RPMI7951 (cell line): ENCODE results near the gene PLCB4. TPM values are rescaled to one million over a fixed set of nuclear protein-coding genes. Genes with fewer than 3 reads are reported as not detected.
"Not testable (repeated sequence)": the region's sequence is repeated elsewhere in the genome, so short reads cannot be mapped to it uniquely, and the experiment has no call there.

Source experiments
- DNase-seq: peaks from one replicate; pipeline ENCODE4 v3.0.0-alpha.2; 2012; ENCODE audit warnings: low read depth
- total RNA-seq: library from RNA; depleted of rRNA; stranded (reverse); fragments of >200 nt; shearing (Covaris generic); gene quantifications from 2 replicates; pipeline ENCODE4 v1.2.3, GENCODE V29; 2014; rRNA removed

PLCB4 gene
- 5.3 and 5.4 TPM in 2 replicates for total RNA-seq

DNA sequence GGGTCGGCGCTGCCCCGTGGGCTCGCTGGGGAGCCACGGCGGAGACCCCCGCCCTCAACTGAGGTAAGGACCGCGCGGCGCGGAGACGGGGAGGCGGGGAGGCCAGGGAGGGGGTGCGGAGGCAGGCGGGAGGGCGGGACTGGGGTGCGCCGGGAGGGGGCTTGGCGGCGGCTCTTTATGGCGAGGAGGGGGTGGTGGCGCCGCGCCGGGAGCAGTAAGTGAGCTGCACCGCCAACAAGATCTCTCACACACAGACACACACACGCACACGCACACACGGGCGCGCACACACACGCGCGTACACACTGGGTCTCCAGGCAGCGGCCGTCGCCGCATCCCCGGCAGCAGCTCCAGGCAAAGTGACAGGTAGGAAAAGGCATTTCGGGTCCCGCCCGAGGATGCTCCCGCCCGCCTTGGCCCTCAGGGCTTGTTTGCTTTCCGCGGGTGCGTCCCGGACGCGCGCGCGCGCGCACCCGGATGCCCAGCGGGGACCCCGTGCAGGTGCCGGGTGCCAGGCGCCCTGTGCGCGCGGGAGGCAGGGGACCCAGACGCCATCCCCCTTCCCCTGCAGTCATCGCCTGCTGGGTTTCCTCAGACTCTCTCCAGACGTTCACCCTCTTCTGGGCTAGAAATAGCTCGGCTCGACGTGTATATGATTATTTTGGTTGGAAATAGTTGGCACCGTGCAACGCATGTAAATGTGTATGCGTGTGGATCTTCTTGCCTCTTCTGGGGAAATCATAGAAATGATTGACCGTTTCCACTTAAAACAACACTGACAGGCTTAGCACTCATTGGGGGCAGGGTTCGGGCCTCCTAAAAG is at the start of gene PLCB4:
Gene PLCB4, plus strand, starts transcription at position 247 of the 823 bp plus-strand sequence. CDS start 238,728 bp downstream, outside the sequence.
- DNase-seq = peak; percentile 71

DNA sequence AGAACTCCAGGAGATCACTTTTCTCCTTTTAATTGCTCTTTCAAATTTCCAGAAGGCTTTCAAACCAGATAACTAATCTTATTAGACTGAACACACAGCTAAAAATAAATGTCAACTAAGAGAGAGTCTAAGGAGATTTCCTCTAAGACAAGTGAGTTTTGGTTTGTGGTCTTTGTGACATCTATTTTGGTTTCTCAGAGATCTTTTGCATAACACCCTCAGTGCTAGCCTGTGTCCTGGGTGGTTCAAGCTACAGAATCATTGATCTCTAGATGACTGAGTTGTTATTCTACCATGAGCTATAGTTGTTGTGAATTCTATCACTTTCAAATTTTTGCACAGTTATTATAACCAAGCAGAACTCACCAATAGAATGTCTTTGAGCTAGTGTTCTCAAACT is 49.1 kb upstream of the PLCB4 start:
- no peak for DNase-seq

DNA sequence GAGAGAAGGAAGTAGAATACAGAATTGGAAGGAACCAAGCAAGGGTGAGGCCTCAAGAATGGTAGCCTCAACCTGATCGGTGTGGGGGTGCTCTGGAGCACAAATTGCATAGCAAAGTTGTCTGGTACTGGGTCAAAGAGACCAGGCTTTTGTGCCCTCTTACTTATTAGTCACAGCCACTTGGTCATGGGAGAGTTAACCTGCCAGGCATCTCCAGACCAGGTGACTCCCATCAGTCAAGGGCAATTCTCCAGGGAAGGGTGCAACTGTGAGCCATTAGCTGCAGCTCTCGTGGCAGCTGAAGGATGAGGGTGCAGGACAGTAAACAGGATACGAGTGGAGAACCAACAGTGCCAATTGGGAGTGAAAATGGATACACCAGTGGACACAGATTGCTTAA is 47.7 kb upstream of the PLCB4 start:
- no peak for DNase-seq

DNA sequence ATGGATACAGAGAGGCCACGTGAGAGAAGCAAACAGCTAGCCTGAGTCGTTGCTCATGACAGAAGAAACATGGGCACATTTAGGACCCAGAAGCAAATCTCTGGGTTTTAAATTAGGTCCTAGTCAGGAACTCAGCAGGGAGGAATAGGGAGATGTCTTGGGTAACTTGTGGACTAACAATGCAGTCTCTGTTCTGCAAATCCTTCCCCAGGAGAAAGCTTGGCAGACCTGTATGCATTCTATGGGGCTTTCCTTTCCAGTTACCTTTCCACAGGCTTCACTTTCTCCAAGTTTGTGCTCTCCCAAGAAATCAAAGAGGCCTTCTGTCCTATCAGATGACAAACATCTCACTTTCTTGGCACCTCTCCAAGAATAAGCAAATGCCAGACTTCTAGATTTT is 47.2 kb upstream of the PLCB4 start:
- peak; percentile 59 for DNase-seq

DNA sequence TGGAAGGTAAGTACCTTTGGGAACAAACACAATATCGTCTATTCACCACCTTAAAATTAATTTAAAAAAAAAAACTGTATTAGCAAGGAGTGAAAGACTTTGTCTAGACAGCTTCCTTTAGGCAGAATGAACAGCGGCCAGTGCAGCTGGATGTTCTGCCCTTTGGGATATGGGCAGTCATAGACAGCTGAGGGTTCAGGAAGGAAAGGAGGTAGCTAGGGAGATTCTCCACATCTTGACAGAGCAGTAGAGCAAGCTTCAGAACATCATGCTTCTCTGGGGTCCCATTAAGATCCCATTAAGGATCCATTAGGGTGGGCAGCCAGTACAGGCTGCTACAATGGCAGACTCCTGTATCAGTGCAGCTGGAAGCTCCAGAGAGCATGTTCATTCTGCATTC is 46.5 kb upstream of the PLCB4 start:
- DNase-seq = peak; percentile 15

DNA sequence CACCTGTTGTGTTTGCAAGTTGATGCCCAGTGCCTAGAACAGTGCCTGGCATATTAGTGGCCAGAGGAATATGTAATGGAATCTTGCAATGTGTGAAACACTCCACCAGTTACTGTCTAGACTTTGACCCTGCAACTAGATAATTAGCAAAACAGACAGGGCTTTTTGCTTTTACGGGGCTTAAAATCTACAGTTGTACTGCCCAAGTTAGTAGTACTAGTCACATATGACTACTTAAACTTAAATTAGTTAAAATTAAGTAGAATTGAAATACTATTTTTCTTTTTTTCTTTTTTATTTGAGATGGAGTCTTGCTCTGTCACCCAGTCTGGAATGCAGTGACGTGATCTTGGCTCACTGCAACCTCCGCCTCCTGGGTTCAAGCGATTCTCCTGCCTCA is 44.3 kb upstream of the PLCB4 start:
- DNase-seq = no peak

DNA sequence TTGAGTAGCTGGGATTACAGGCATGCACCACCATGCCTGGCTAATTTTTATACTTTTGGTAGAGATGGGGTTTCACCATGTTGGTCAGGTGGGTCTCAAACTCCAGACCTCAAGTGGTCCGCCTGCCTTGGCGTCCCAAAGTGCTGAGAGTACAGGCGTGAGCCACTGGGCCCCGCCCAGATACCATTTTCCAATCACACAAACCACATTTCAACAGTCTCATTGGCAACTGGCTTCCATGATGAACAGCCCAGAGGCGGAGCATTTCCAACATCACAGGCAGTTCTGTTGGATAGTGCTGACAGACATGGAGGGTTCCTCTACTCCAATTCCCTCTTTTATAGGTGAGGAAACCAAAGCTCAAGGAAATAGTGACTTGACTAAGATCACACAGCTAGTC is 43.9 kb upstream of the PLCB4 start:
- peak; percentile 21 for DNase-seq

DNA sequence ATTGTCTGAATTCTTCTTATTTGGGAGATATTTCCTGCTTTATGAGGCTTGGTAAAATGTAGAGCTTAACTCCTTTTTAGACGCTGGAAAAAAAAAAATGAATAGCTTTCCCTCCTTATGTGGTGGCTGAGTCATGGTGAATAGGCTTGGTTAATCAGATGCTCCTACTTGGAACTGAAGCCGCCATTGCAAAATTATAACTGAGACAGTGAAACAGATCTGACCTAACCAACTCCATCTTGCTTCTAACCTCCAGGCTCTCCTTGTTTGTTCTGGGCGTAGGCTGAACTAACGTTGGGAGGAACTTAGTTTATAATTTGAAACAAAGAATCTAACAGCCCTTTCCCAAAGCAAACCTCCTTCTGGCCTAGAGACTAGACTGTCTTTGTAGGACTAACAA is 43.2 kb upstream of the PLCB4 start:
- peak; percentile 82 for DNase-seq

DNA sequence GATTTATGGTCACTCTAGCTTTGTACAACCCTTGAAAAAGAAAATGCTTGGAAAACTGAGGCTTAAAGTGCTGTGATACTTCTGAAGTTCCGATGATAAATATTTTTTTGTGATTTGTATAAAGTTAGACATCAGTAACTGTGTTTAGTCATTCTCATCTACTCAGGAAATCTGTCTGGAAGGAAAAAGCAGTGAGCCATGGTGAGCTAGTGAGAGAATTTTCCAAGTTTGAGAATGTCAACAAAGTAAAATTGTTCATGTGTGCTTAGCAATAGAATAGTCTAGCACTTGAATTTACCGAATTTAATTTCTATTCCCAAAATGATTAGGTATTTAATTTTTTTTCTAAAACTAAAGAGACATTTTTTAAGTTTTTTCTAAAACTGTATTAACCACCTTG is 41.3 kb upstream of the PLCB4 start:
- no peak for DNase-seq

DNA sequence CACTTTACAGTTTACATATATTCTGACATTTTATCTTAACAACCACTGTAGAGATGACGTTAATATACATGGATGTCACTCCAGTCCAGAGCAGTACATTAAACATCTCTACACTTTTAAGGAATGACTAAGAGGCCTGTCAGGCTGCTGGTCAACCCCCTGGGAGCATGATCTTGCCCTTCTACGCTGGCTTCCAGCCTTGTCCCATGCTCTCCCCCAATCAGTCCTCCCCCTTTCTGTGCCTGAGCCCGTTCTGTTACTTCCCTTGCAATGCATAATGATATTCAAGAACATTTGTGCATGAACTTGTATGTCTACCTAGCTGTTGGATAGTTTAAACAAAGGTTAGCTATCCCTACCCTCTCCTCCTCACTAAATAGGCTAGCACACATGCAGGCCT is 40.5 kb upstream of the PLCB4 start:
- peak; percentile 61 for DNase-seq

DNA sequence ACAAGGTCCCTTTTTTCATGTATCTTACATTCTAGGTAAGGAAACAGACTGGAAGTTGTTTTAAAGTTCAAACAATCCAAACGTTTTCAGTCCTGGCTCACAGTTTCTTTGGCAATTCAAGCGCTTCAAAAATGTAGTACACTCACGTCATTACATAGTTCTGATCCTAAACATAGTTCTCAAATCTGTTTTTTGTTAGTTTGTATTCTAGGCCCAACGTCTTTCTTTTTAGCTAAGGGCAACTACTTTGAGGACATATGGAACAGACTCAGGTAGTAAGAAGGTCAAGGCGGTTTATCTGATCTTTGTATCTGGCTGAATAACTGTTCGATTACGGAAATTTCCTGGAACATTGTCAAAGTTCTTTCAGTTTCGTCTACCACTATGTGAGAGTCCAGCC is 36.9 kb upstream of the PLCB4 start:
- no peak for DNase-seq

DNA sequence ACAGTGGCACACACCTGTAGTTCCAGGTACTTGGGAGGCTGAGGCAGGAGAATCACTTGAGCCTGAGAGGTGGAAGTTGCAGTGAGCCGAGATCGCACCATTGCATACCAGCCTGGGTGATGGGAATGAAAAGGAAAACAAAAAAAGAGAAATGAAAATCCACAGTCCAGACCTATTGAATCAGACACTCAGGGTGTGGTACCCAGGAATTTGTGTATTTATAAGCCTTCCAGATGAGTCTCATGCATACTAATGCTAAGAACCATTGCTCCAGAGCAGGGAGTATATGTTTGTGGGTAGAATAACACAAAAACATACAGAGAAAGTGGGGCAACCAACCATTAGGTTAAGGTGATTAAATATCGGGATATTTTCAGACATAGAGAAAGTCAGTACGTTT is 36.1 kb upstream of the PLCB4 start:
- no peak for DNase-seq

DNA sequence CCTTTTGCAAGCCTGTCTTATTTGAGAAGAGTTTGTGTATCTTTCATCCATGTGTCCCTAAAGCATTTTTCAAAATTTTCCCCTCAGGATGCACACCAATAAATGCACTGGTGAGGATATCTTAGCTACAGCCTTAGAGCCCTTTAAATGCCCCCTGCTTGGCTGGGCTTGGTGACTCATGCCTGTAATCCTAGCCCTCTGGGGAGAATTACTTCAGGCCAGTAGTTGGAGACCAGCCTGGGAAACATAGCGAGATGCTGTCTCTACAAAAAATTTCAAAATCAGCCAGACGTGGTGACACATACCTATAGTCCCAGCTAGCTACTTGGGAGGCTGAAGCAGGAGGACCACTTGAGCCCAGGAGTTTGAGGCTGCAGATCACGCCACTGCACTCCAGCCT is 33.8 kb upstream of the PLCB4 start:
- peak; percentile 97 for DNase-seq

DNA sequence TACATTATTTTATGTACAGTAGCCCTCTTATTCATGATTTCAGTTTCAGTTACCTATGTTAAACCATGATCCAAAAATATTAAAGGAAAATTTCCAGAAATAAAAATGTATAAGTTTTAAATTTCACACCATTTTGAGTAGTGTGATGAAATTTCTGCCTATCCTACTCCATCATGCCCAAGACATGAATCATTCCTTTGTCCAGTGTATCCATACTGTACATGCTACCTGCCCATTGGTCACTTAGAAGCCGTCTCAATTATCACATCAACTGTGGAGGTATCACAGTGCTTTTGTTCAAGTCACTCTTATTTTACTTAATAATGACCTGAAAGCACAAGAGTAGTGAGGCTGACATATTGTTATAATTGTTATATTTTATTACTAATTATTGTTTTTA is 32.3 kb upstream of the PLCB4 start:
- peak; percentile 44 for DNase-seq

DNA sequence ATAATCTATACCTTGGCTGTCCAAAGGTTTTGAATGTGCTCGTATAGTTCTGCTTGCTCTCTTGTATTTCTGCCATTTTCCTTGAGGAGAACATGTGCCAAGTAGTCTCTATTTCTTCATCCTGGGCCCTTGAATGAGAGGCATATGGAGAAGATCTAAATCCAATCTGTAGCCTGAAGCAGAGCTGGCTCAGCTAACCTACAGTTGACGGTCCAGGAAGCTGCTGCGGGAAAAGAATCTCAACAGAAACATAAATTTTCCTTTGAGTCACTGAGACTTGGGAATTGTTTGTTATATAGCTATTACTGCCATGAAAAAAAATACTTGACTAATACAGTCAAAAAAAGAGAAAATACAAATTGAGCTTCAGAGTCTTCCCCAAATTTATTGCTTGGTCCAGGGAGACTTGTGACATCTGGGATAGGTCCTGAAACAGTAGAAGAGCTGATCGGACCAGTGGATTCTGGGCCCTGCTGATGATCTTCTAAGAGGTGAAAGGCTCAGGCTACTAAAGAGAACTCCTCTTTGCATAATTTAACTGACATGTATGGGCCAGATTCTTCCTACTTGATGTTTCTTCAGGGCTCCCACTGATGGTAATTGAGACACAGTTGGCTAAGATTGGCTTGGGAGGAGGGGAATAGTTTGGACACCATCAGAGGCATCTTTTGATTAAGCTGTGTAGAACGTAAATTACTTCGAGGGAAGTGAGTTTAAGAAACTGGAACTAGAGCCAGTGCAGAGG is 29.9 kb upstream of the PLCB4 start:
- DNase-seq = peak; percentile 28

DNA sequence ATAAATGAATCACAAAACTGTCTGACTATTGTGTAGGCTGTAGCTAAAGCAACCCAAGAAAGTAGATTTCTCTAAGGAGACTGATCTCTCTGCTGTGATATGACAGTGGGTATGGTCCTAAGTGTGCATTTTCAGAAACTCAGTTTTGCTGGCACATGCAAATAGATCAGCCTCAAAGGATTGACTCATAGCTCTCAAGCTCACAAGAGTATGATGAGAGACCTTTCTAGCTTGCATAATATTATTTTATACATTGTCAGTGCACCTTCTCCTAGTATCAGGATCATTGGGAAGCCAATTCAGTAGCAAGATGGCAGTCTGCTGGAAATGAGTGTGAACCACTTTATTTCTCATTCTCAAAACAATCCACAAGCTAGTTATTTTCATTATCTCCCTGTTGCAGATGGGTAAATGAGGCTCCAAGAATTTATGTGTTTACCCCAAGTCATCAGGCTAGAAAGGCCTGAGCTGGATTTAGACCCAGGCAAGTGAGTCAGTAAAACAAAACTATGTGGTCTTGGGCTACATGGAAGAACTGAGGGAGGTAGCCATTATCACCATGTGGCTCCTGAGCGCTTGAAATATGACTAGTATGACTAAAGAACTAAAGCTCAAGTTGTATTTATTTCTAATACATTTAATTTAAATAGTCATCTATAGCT is 27.9 kb upstream of the PLCB4 start:
- DNase-seq = peak; percentile 59

DNA sequence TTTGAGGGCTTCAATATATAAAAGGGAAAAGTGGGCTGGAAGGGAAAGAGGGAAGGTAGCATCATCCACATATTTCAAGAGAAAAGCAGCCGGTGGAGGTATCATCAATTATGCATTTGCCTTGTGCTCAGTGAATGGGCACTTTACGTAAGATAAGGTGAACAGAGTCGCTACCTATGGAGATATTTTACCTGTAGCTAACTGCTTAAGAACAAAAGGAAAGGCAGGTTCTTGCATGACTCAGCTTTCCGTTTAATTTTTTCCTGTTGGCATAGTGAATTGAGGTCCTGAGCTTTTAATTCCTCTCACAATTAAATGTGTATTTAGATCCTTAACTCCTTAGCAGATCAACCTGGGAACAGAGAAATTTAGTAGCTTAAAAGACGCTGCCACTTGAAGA is 25.5 kb upstream of the PLCB4 start:
- DNase-seq = no peak

DNA sequence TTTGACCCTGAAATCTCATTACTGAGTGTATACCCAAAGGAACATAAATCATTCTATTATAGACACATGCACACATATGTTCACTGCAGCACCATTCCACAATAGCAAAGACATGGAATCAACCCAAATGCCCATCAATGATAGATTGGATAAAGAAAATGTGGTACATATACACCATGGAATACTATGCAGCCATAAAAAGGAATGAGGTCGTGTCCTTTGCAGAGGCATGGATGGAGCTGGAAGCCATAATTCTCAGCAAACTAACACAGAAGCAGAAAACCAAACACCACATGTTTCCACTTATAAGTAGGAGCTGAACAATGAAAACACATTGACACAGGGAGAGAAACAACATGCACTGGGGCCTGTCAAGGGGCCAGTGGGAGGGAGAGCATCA is 21.0 kb upstream of the PLCB4 start:
- DNase-seq = not testable (repeated sequence)

DNA sequence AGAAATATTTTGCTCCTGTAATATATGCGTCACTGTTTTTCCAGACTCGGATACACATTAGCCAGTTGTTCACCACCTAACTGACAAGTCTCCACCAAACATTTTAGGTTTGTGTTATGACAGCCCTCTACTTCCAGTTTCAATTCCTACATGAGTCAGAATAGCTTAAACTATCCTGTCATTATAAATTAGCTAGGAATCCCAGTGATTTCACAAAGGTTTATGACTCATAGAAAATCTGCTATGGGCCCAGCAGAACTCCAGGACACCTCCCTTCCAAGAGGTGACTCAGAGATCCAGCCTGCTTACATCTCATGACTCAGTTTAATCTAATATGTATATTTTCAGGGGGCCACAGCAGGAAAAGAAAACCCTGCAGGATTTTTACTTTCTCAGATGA is 17.4 kb upstream of the PLCB4 start:
- peak; percentile 99 for DNase-seq

DNA sequence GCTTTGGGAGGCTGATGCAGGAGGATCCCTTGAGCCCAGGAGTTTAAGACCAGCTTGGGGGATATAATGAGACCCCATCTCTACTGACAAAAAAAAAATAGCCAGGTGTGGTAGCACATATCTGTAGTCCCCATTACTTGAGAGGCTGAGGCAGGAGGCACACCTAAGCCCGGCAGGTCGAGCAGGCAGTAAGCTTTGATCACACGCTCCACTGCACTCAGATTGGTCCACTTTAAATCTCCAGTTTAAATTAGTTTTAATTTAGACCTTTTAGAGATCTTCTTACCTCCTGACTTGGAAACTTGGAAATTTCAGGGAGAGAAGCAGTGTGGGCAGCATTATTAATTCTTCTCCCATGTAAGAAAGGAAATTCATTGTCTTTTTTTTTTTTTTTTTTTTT is 16.8 kb upstream of the PLCB4 start:
- DNase-seq = no peak

DNA sequence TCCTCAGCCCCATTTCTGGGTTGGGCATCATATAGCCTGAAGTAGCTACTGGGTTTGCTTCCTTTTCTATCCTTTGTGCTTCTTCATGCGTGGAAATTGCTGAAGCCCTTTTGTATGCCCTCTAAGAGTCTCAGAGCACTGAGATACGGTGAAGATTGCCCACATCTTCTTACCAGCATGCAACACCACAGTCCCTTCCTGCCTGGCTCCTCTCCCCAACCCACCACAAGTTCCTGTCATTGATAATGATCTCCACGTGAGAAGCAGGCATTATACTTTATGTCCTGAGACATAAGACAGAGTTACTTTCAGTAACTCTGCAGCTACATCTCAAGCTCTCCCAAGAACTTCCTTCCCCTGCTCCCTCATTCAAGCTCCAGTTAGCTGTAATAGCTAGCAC is 15.8 kb upstream of the PLCB4 start:
- DNase-seq = peak; percentile 81

DNA sequence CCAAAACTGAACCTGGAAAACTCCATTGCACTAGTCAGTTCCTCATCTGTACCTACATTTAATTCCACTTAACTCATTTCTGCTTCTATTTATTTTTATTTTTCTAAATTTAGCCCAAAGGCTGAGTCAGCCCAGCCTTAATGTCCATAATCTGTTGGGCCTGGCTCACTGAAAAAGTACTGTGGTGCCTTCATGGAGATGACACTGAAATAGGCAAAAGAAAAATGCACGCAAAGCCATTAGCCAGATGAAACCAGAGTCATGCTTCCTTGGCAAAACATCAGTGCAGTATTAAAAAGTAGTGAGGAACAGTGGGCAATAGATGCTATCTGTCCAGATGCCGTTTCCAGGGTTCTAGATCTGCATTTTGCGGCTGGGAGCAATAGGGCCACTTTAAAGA is 14.7 kb upstream of the PLCB4 start:
- peak; percentile 86 for DNase-seq

DNA sequence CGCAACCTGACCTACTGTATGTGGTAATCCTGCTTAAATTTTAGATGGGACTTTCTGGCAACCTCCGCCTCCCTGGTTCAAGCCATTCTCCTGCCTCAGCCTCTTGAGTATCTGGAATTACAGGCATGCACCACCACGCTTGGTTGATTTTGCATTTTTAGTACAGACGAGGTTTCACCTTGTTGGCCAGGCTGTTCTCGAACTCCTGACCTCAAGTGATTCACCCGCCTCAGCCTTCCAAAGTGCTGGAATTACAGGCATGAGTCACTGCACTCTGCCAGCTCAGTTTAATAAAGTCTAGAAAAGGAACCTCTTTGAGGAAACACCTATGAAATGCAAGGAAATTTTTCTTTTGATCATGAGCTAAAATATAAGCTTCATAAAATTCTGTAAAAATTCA is 9.0 kb upstream of the PLCB4 start:
- peak; percentile 57 for DNase-seq
